ENCODE measurements around the gene PWWP2A. TPM values are rescaled to one million over a fixed set of nuclear protein-coding genes. Genes with fewer than 3 reads are reported as not detected.
"Not testable (repeated sequence)": the region's sequence is repeated elsewhere in the genome, so short reads cannot be mapped to it uniquely, and the experiment has no call there.

Gene PWWP2A
- total RNA-seq, 1 experiment from 2014 or later, result 14.7 TPM

DNA sequence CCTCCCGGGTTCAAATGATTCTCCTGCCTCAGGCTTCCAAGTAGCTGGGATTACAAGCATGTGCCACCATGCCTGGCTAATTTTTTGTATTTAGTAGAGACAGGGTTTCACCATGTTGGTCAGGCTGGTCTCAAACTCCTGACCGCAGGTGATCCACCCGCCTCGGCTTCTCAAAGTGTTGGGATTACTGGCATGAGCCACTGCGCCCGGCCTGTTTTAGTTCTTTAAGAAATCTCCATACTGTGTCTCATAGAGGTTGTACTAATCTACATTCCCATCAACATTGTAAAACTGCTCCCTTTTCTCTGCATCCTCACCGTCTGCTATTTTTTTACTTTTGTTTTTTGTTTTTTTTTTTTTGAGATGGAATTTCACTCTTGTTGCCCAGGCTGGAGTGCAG lies 25.2 kb upstream of the PWWP2A start:
- H3K4me3 ChIP-seq (replicated peaks in 1 of 2; ENCODE audit: low read depth in 1 of 2, low read length in 2 of 2); RAD21 ChIA-PET (ENCODE audit: low non-redundant PET in 1 of 2, low total read pairs in 2 of 2, uncharacterized antibody in 2 of 2, unreplicated experiment in 2 of 2); H4K20me1 ChIP-seq (ENCODE audit: insufficient read depth); H2AFZ ChIP-seq (ENCODE audit: low read depth, low read length, poor library complexity, severe bottlenecking); ATAC-seq; H3K4me1 ChIP-seq (ENCODE audit: control insufficient read depth in 1 of 2, insufficient read depth in 2 of 2, low read length in 2 of 2); H3K4me2 ChIP-seq (ENCODE audit: low read length); H3K27ac ChIP-seq (ENCODE audit: low read depth, low read length); H3K36me3 ChIP-seq (ENCODE audit: control insufficient read depth in 1 of 2, insufficient read depth in 2 of 2, low read length in 2 of 2); BruUV-seq (replicated peaks); POLR2A ChIA-PET; intact Hi-C loops (cut with micrococcal nuclease); H3K79me2 ChIP-seq (ENCODE audit: insufficient read depth, low read length); H3K9me2 ChIP-seq (ENCODE audit: insufficient read depth); H3K9ac ChIP-seq (ENCODE audit: low read length); DNase-seq (ENCODE audit: low read depth, low spot score); H3K27me3 ChIP-seq (ENCODE audit: insufficient read depth, low read length); H3K9me3 ChIP-seq (ENCODE audit: control insufficient read depth in 1 of 2, insufficient read depth in 1 of 2, low read depth in 1 of 2, low read length in 2 of 2); CTCF ChIA-PET: not testable (repeated sequence)

DNA sequence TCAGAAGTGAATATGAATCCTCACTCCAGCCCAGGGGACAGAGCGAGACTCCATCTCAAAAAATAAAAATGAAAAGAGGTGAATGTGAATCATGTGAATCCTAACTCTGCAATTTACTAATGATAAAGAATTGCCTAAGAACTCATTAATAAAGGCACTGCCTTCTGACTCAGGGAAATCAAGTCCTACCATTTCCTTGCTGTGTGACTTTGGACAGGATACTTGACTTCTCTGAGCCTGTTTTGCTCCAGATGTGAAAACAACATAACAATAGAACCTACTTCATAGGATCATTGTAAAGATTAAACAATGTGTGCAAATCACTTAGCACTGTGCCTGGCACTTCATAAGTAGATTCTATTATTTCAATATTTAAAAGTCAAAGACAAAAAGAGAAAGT lies 15.1 kb upstream of the PWWP2A start:
- no peaks in the 10 kb centered on the region for H3K4me1 ChIP-seq (ENCODE audit: control insufficient read depth in 1 of 2, insufficient read depth in 2 of 2, low read length in 2 of 2)
- RAD21 ChIA-PET (ENCODE audit: low non-redundant PET in 1 of 2, low total read pairs in 2 of 2, uncharacterized antibody in 2 of 2, unreplicated experiment in 2 of 2), result no interaction called here
- no peak for DNase-seq (ENCODE audit: low read depth, low spot score)
- no peaks in the 10 kb centered on the region for H3K9me2 ChIP-seq (ENCODE audit: insufficient read depth)
- H3K4me3 ChIP-seq (replicated peaks in 1 of 2; ENCODE audit: low read depth in 1 of 2, low read length in 2 of 2), result no peak overlapping the region
- H3K36me3 ChIP-seq (ENCODE audit: control insufficient read depth in 1 of 2, insufficient read depth in 2 of 2, low read length in 2 of 2), result no peaks in the 10 kb centered on the region
- H4K20me1 ChIP-seq (ENCODE audit: insufficient read depth), result no peaks in the 10 kb centered on the region
- H3K27ac ChIP-seq (ENCODE audit: low read depth, low read length), result no peak overlapping the region
- POLR2A ChIA-PET, result no interaction called here
- H2AFZ ChIP-seq (ENCODE audit: low read depth, low read length, poor library complexity, severe bottlenecking), result no peak overlapping the region
- no peaks in the 10 kb centered on the region for H3K79me2 ChIP-seq (ENCODE audit: insufficient read depth, low read length)
- ATAC-seq, result no peak
- no peaks in the 10 kb centered on the region for H3K9me3 ChIP-seq (ENCODE audit: control insufficient read depth in 1 of 2, insufficient read depth in 1 of 2, low read depth in 1 of 2, low read length in 2 of 2)
- H3K9ac ChIP-seq (ENCODE audit: low read length), result no peak overlapping the region
- intact Hi-C loops (cut with micrococcal nuclease), result no loop called here
- no peaks in the 10 kb centered on the region for H3K27me3 ChIP-seq (ENCODE audit: insufficient read depth, low read length)
- no TSS peak for BruUV-seq (replicated peaks)
- no peak overlapping the region for H3K4me2 ChIP-seq (ENCODE audit: low read length)
- no peak for TF ChIP-seq ELF1 (IDR thresholded peaks at IDR 0.05; ENCODE audit: borderline replicate concordance, low read depth)
- no peak for TF ChIP-seq CTCF (IDR thresholded peaks at IDR 0.05 in 2 of 3, conservative IDR thresholded peaks at IDR 0.05 in 1 of 3; ENCODE audit: borderline replicate concordance in 1 of 3, insufficient read depth in 1 of 3, low read depth in 2 of 3, low read length in 2 of 3)
- TF ChIP-seq SP1 (IDR thresholded peaks at IDR 0.05; ENCODE audit: low read depth), result no peak
- no peak for TF ChIP-seq ZFX (IDR thresholded peaks at IDR 0.05)
- CTCF ChIA-PET, result no interaction called here

Data from HCT116 (cell line).